HUES64 (cell line): ENCODE measurements around the gene THRB.

Experiments used
- H3K27ac ChIP-seq: 2 replicates; pipeline ENCODE4 v1.7.0; 2013; ENCODE audit warnings: low read depth, low read length, inconsistent platforms
- H3K27me3 ChIP-seq: 2 replicates; pipeline ENCODE4 v1.6.1; 2013; ENCODE audit warnings: mild to moderate bottlenecking, low read length; ENCODE audit not compliant: insufficient read depth
- H3K36me3 ChIP-seq: 2 replicates; pipeline ENCODE4 v1.6.1; 2013; ENCODE audit warnings: mild to moderate bottlenecking, low read length; ENCODE audit not compliant: insufficient read depth
- H3K4me1 ChIP-seq: 2 replicates; pipeline ENCODE4 v1.6.1; 2013; ENCODE audit warnings: mild to moderate bottlenecking, low read length, moderate library complexity; ENCODE audit not compliant: insufficient read depth
- H3K4me3 ChIP-seq: 2 replicates; pipeline ENCODE4 v1.5.1; 2013; ENCODE audit warnings: mild to moderate bottlenecking, low read length, moderate library complexity
- H3K9ac ChIP-seq: 2 replicates; pipeline ENCODE4 v1.6.1; 2013; ENCODE audit warnings: mild to moderate bottlenecking, low read depth, low read length
- H3K9me3 ChIP-seq: 2 replicates; pipeline ENCODE4 v1.6.1; 2013; ENCODE audit warnings: low read depth, low read length; ENCODE audit not compliant: insufficient read depth
- WGBS: fragments of 150-250, 120-280 bp; methylation state at CpG from one replicate; pipeline ENCODE4 v1.1.7; 2013; ENCODE audit warnings: missing lambda C conversion rate; 5-methylcytosine and 5-hydroxymethylcytosine counted together

Gene THRB

DNA sequence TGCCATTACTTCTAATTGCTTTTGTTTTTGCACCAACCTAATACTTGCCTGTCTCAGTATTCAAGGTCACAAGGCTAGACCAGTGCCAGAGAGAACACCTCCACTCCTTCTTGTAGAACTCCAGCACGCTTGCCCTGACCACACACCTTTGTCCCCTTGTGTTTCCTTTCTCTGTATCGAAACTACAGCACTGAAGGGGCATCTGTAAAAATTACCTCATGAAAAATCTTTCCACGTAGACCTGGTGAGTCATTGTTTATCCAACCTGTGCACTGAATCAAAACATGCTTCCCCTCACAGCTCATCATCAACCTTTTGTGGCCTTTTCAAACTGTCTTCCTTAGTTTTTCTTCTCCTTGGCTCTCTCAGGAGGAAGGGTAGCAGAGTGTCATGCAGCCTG lies 259.5 kb downstream of the THRB start:
- Histone ChIP-seq H3K27me3 (no peaks in the 10 kb centered on the region), H3K4me1 (no peaks in the 10 kb centered on the region), H3K4me3 (no peak overlapping the region), H3K9ac (no peak overlapping the region), H3K27ac (no peak overlapping the region), H3K36me3 (no peaks in the 10 kb centered on the region), H3K9me3 (no peaks in the 10 kb centered on the region)
- 93% methylated on average over 3 of the region's 3 CpGs for WGBS

DNA sequence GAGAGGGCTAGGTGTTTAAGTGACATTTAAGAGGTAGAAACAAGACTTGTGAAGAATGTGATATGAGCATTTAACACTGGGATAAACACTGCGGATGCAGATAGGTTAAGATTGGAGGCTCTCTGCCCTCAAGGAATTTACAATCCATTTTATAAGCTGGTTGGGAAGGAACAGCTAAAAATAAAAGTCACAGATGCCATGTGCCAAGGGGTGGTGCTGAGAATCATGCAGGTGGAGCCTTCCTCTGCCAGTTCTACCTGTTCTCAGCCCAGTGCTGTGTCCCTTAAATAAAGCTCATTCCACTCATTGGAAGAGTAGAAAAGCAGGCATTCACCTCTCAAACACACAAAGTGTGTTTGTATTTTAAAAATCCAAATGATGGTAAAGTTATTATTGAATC lies 261.9 kb downstream of the THRB start:
- no peak overlapping the region for H3K4me3 ChIP-seq
- H3K9ac ChIP-seq = no peak overlapping the region
- no peaks in the 10 kb centered on the region for H3K36me3 ChIP-seq
- no peaks in the 10 kb centered on the region for H3K27me3 ChIP-seq
- 100% methylated on average over 1 of the region's 1 CpG for WGBS
- H3K4me1 ChIP-seq = no peaks in the 10 kb centered on the region
- no peak overlapping the region for H3K27ac ChIP-seq
- no peaks in the 10 kb centered on the region for H3K9me3 ChIP-seq

DNA sequence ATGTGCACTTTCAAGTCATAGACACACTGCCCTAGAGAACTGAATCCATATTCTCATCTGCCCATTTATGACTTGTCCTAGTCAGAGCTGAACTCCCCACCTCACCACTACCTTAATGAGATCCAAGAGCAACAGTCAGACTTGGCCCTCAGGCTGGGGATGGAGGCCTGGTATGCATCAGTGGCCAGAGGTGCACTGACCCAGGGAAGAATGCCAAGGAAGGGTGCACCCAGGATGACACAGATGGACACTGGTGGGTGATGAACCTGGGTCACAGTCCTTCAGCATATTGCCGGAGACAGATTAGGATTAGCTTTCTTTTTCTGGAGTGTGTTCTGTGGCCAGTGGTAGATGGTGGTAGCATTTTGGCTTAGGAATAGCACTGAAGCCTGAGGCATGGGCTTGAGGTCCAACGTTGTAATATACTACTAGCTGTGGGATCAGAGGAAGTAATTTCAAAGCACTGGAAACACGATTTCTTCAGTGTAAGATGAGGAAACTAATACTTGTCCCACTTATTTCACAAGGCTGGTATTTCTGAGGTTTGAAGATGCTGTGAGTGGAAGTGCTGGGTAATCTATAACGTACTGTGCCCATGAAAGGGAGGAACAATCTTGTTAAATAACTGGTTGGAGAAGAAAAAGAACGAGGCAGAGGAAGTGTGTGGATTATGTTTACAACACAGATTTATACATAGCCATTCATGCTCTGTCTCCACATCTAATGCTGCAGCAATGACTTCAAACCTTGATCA lies 265.0 kb downstream of the THRB start:
- Histone ChIP-seq H3K9me3 (no peaks in the 10 kb centered on the region), H3K27ac (no peak overlapping the region), H3K9ac (no peak overlapping the region), H3K4me3 (no peak overlapping the region), H3K36me3 (no peaks in the 10 kb centered on the region), H3K27me3 (no peaks in the 10 kb centered on the region), H3K4me1 (peaks cover 2% of the 10 kb centered on the region; the same call in 1 of the 2 replicates)
- WGBS = 91% methylated on average over 4 of the region's 5 CpGs

DNA sequence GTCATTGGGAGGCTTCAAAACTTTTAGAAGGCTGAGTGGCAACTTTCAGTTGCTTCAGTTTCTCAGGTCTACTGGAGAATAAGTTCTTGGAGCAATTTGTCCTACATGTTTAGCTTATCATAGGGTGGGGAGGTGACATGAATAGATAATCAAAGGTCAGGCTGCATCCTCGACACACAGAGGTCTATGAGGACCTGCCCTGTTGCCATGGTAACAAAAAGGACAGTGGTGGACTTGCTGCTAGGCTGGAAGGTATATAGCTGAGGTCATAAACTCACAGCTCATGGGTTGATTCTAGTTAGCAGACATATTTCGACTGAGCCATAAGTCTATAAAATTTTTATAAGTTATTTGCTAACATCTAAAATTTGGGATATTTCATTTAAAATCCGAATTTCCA lies 267.0 kb downstream of the THRB start:
- no peaks in the 10 kb centered on the region for H3K36me3 ChIP-seq
- no peaks in the 10 kb centered on the region for H3K27me3 ChIP-seq
- no peak overlapping the region for H3K4me3 ChIP-seq
- H3K27ac ChIP-seq = no peak overlapping the region
- no peak overlapping the region for H3K9ac ChIP-seq
- no peaks in the 10 kb centered on the region for H3K9me3 ChIP-seq
- peaks cover 6% of the 10 kb centered on the region; the same call in 1 of the 2 replicates for H3K4me1 ChIP-seq
- WGBS = 89% methylated on average over 2 of the region's 3 CpGs

DNA sequence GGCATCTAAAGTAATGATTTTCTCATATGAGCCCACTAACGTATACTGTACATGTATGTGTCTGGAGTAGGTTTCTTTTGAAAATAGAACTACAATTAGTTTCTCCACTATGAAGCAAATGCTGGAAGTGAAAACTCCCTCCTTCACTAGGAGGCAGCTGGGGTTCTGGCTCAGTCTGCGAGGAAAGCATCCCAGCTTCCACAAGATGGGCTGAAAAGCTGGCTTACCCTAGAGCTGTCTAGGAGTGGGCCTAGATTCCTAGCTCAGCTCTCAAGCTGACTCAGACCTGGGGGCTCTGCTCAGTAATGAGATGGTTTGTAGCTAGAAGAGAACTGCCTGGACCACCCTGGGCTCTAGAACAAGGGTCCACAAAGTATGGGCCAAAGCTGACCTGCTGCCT lies 268.3 kb downstream of the THRB start:
- no peak overlapping the region for H3K27ac ChIP-seq
- no peaks in the 10 kb centered on the region for H3K36me3 ChIP-seq
- H3K9ac ChIP-seq = no peak overlapping the region
- 91% methylated on average over 1 of the region's 2 CpGs for WGBS
- peaks cover 6% of the 10 kb centered on the region; the same call in 1 of the 2 replicates for H3K4me1 ChIP-seq
- H3K4me3 ChIP-seq = no peak overlapping the region
- H3K27me3 ChIP-seq = no peaks in the 10 kb centered on the region
- no peaks in the 10 kb centered on the region for H3K9me3 ChIP-seq

DNA sequence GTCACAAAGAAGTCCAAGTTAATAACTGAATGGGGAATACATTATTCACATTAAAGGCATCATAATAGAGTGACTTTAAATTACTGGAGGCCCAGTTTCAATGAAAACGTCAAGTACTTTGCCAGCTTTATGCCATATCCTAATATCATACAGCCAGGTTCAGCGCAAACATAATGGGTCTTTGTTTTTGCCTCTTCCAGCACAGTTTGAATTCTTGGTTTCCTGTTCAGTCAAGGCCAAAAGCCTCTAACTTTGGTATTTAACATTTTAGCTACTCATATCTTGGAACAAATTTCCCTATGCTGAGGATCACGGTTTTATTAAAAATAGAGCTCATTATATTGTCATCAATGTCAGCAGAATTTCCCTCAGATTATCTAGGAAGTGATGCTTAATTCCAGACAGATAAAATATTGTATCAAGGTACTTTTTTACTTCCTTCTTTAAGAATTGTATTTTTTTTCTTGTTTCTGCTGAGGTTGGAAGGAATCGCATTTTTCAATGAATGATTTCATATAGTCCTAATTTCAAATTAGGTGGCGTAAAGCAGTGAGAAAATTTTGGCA lies 269.2 kb downstream of the THRB start:
- Histone ChIP-seq H3K36me3 (no peaks in the 10 kb centered on the region), H3K4me1 (peaks cover 15% of the 10 kb centered on the region), H3K9me3 (no peaks in the 10 kb centered on the region), H3K27me3 (no peaks in the 10 kb centered on the region), H3K27ac (no peak overlapping the region), H3K4me3 (no peak overlapping the region), H3K9ac (no peak overlapping the region)
- 77% methylated on average over 3 of the region's 5 CpGs for WGBS

DNA sequence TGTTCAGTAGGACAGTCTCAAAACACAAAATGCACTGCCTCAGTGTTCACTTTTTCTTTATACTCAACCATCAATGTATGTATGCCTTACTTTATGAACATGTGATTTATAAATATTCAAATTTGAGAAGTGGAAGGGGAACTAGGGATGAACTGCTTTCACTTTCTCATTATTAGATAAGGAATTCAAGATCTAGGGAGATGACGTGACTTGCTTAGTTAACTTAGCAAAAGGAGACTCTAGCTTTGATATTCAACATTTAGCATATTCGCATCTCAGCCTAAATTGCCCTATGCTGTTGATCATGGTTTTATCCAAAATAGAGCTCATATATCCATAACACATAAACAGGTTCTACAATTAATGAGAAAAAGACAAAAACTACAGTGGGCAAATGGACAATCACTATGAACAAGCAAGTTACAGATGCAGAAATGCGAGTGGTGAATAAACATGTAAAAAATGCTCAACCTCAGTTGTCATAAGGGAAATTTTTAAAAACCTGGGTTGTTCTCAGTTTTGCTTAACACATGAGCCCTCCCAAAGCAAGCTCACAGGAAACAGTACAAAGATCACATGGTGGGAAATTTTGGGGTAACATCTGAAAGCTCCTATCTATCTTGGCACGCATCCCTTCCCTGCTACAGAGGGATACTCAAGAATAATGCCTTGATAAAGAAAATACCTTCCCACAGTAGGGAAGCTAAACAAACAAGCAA lies 269.8 kb downstream of the THRB start:
- no peaks in the 10 kb centered on the region for H3K9me3 ChIP-seq
- no peak overlapping the region for H3K4me3 ChIP-seq
- 86% methylated on average over 4 of the region's 4 CpGs for WGBS
- H3K27me3 ChIP-seq = no peaks in the 10 kb centered on the region
- no peak overlapping the region for H3K27ac ChIP-seq
- no peak overlapping the region for H3K9ac ChIP-seq
- H3K36me3 ChIP-seq = no peaks in the 10 kb centered on the region
- H3K4me1 ChIP-seq = peaks cover 17% of the 10 kb centered on the region

DNA sequence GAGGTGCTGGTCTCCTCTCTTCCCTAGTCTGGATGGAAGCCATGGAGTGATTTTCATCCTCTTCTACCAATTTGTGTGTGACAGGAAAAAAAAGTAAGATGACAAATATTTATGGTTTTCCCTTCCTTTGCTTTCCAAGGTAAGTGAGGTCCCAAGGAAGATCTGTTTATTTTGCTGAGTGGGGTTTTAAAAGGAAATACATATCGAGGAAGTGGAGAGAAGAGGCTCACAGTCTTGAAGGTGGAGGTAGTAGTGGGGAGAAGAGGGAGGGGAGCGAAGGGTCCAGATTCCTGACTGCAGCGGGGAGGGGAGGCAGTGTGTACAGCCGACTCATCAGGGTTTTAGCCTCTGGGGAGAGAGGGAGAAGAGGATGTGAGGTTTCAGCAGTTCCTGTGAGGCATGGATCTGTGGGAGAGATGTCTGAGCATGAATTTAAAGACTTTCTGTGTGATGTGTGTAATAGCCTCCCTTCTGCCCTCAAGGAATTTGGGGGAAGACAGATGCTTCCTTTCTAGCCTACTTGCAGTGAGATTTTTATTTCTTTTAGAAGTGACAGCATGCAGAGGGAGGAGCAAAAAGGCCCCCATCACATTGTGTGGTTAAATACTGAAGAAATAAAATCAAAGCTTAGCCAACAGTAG lies 272.4 kb downstream of the THRB start:
- H3K9ac ChIP-seq = no peak overlapping the region
- no peaks in the 10 kb centered on the region for H3K27me3 ChIP-seq
- no peaks in the 10 kb centered on the region for H3K36me3 ChIP-seq
- 90% methylated on average over 3 of the region's 4 CpGs for WGBS
- no peaks in the 10 kb centered on the region for H3K9me3 ChIP-seq
- no peak overlapping the region for H3K4me3 ChIP-seq
- H3K4me1 ChIP-seq = peaks cover 21% of the 10 kb centered on the region
- no peak overlapping the region for H3K27ac ChIP-seq

DNA sequence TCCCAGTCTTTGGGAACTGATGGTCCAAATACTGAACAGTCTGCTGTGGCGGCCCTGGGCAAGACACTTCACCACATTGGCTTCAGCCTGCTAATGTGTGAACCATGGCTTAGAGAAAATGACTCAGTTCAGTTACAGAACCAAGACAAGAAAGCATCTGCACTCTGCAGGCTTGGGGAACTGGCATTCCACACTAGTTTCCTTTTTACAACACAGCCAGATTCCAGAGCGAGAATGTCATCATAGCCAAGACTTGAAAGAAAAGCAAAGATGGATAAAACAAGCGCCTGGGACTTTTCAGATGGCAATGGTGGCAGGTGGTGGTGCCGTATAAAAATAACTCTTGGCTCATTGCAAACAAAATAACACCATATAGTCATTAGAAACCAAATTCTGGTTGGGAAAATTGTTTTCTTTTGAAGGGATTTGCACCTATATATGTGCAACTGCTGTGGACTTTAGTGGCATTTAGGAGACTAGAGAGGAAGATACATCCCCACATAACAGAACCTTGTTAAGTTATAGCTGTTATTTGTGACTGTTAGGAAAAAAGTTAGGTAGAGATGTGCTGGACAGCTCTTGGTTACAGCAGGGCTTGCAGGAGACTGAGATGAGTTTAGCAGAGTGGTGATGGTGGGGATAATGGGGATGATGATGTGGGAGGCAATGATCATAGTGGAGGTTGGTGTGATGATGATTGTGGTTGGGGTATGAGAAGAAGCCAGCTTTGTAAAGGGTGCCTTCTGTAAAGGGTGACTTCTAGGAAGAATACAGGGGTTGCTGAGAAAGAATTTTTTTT lies 273.6 kb downstream of the THRB start:
- H3K27me3 ChIP-seq = no peaks in the 10 kb centered on the region
- H3K4me3 ChIP-seq = no peak overlapping the region
- H3K27ac ChIP-seq = no peak overlapping the region
- H3K4me1 ChIP-seq = peaks cover 21% of the 10 kb centered on the region
- no peaks in the 10 kb centered on the region for H3K9me3 ChIP-seq
- 85% methylated on average over 3 of the region's 4 CpGs for WGBS
- no peaks in the 10 kb centered on the region for H3K36me3 ChIP-seq
- no peak overlapping the region for H3K9ac ChIP-seq

DNA sequence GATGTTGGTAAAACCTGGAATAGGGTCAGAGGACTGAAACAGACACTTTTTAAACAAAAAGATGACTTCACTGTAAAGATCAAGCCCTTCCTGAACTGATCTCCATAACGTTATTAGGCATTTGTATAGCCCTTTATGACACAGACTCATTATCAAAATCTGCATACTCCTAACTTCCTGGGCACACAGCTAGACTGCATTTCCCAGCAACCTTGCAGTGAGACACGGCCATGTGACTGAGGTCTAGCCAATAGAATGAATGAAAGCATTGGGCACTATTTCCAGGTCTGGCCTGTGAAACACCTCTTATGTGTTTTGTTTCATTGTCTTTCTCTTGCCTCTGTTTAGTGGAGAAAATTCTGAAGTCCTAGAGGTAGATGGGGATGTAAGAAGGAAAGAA lies 279.1 kb downstream of the THRB start:
- WGBS = 87% methylated on average over 2 of the region's 2 CpGs
- no peak overlapping the region for H3K4me3 ChIP-seq

More for the DNA sequence above, 279.1 kb downstream of the THRB start:
- Histone ChIP-seq H3K27ac (no peak overlapping the region), H3K27me3 (no peaks in the 10 kb centered on the region), H3K9me3 (no peaks in the 10 kb centered on the region), H3K9ac (no peak overlapping the region), H3K36me3 (no peaks in the 10 kb centered on the region), H3K4me1 (peaks cover 7% of the 10 kb centered on the region; the same call in 1 of the 2 replicates)
